Transverse colon (tissue), 3 donors: ENCODE results near the gene PIAS1.

Experiments
- CTCF ChIP-seq, 5 experiments: fragments of 200-600 bp in 3 of 5; fragments of 450-650 bp in 2 of 5; sonication (generic) in 3 of 5; IDR thresholded peaks; 1 replicate in 2 of 5; 2 replicates in 3 of 5; pipeline ENCODE4 v1.5.1; 2016 to 2017; ENCODE audit warnings: antibody characterized with exemption in 5 of 5, inconsistent platforms in 3 of 5, mild to moderate bottlenecking in 2 of 5, moderate library complexity in 1 of 5
- EP300 ChIP-seq: sonication (generic); formaldehyde crosslinking; IDR thresholded peaks from one replicate; pipeline ENCODE4 v1.6.1; 2017; ENCODE audit warnings: antibody characterized with exemption, low read depth

- TF ChIP-seq EP300 (peak; percentile 23), CTCF (IDR thresholded peaks at IDR 0.05) (no peak)
Measured at GRCh38 chr15:68205954-68206539, 151.9 kb downstream of the PIAS1 start.
